ENCODE data around the gene VWA5A.

Gene VWA5A

GRCh38 chr11:124172599-124172998 lies 57.3 kb downstream of the VWA5A start:
- no peaks in the 10 kb centered on the region for H4K20me1 ChIP-seq (ENCODE audit: insufficient read depth, low read length)
- H3K27ac ChIP-seq (ENCODE audit: low read length), result no peak overlapping the region
- no peak overlapping the region for H2AFZ ChIP-seq (ENCODE audit: low read depth, low read length)
- no peaks in the 10 kb centered on the region for H3K79me2 ChIP-seq (ENCODE audit: low read length)
- TF ChIP-seq CTCF (IDR thresholded peaks at IDR 0.05; ENCODE audit: low read depth, low read length), result no peak
- no peak overlapping the region for H3K4me3 ChIP-seq (ENCODE audit: low read length)
- no peaks in the 10 kb centered on the region for H3K9me3 ChIP-seq (ENCODE audit: insufficient read depth, low read length)
- H3K4me2 ChIP-seq (ENCODE audit: low read length), result no peak overlapping the region
- no peaks in the 10 kb centered on the region for H3K27me3 ChIP-seq (ENCODE audit: low read depth, low read length)
- H3K9ac ChIP-seq (ENCODE audit: low read length), result no peak overlapping the region
- peaks cover 12% of the 10 kb centered on the region for H3K4me1 ChIP-seq (ENCODE audit: low read length)
- no peaks in the 10 kb centered on the region for H3K36me3 ChIP-seq (replicated peaks; ENCODE audit: low read depth, low read length)

- Histone ChIP-seq H2AFZ (ENCODE audit: low read depth, low read length) (no peak overlapping the region), H3K9ac (ENCODE audit: low read length) (no peak overlapping the region), H3K9me3 (ENCODE audit: insufficient read depth, low read length) (no peaks in the 10 kb centered on the region), H3K79me2 (ENCODE audit: low read length) (no peaks in the 10 kb centered on the region), H3K27me3 (ENCODE audit: low read depth, low read length) (no peaks in the 10 kb centered on the region), H3K4me2 (ENCODE audit: low read length) (no peak overlapping the region), H3K4me1 (ENCODE audit: low read length) (peaks cover 27% of the 10 kb centered on the region), H3K27ac (ENCODE audit: low read length) (no peak overlapping the region), H3K36me3 (replicated peaks; ENCODE audit: low read depth, low read length) (no peaks in the 10 kb centered on the region), H3K4me3 (ENCODE audit: low read length) (no peak overlapping the region), H4K20me1 (ENCODE audit: insufficient read depth, low read length) (no peaks in the 10 kb centered on the region)
- no peak for TF ChIP-seq CTCF (IDR thresholded peaks at IDR 0.05; ENCODE audit: low read depth, low read length)
- TF ChIP-seq EZH2phosphoT487 (IDR thresholded peaks at IDR 0.05; ENCODE audit: low read depth), result no peak
Observed at GRCh38 chr11:124174001-124174583, 58.8 kb downstream of the VWA5A start.

GRCh38 chr11:124176925-124177715 lies 61.9 kb downstream of the VWA5A start:
- no peaks in the 10 kb centered on the region for H3K27me3 ChIP-seq (ENCODE audit: low read depth, low read length)
- H3K9me3 ChIP-seq (ENCODE audit: insufficient read depth, low read length), result no peaks in the 10 kb centered on the region
- H3K27ac ChIP-seq (ENCODE audit: low read length), result peak overlapping the region; percentile 46
- H4K20me1 ChIP-seq (ENCODE audit: insufficient read depth, low read length), result no peaks in the 10 kb centered on the region
- peaks cover 31% of the 10 kb centered on the region for H3K4me1 ChIP-seq (ENCODE audit: low read length)
- peak overlapping the region; percentile 24 for H3K4me3 ChIP-seq (ENCODE audit: low read length)
- H3K79me2 ChIP-seq (ENCODE audit: low read length), result no peaks in the 10 kb centered on the region
- H2AFZ ChIP-seq (ENCODE audit: low read depth, low read length), result peak overlapping the region; percentile 88; the same call in 1 of the 2 replicates
- H3K4me2 ChIP-seq (ENCODE audit: low read length), result peak overlapping the region; percentile 57
- H3K36me3 ChIP-seq (replicated peaks; ENCODE audit: low read depth, low read length), result no peaks in the 10 kb centered on the region
- no peak overlapping the region for H3K9ac ChIP-seq (ENCODE audit: low read length)
- no peak for TF ChIP-seq EZH2phosphoT487 (IDR thresholded peaks at IDR 0.05; ENCODE audit: low read depth)
- no peak for TF ChIP-seq CTCF (IDR thresholded peaks at IDR 0.05; ENCODE audit: low read depth, low read length)

- TF ChIP-seq EZH2phosphoT487 (IDR thresholded peaks at IDR 0.05; ENCODE audit: low read depth) (no peak), CTCF (IDR thresholded peaks at IDR 0.05; ENCODE audit: low read depth, low read length) (no peak)
- Histone ChIP-seq H3K79me2 (ENCODE audit: low read length) (no peaks in the 10 kb centered on the region), H3K27ac (ENCODE audit: low read length) (no peak overlapping the region), H3K4me1 (ENCODE audit: low read length) (peaks cover 31% of the 10 kb centered on the region), H3K4me2 (ENCODE audit: low read length) (no peak overlapping the region), H3K4me3 (ENCODE audit: low read length) (no peak overlapping the region), H3K9me3 (ENCODE audit: insufficient read depth, low read length) (no peaks in the 10 kb centered on the region), H2AFZ (ENCODE audit: low read depth, low read length) (no peak overlapping the region), H3K36me3 (replicated peaks; ENCODE audit: low read depth, low read length) (no peaks in the 10 kb centered on the region), H3K27me3 (ENCODE audit: low read depth, low read length) (no peaks in the 10 kb centered on the region), H4K20me1 (ENCODE audit: insufficient read depth, low read length) (no peaks in the 10 kb centered on the region), H3K9ac (ENCODE audit: low read length) (no peak overlapping the region)
Observed at GRCh38 chr11:124179310-124179709, 64.1 kb downstream of the VWA5A start.

Measured in OCI-LY3 (cell line).